H1 (cell line): ENCODE results near the gene DOCK3. TPM values are rescaled to one million over a fixed set of nuclear protein-coding genes. Genes with fewer than 3 reads are reported as not detected.

Experiments used
- HDAC2 ChIP-seq, 2 experiments: fragments of 300-600 bp in 1 of 2; sonication (generic) in 1 of 2; IDR thresholded peaks; 2 replicates each; pipeline ENCODE4 v1.6.1; 2011 to 2012; ENCODE audit warnings: low read depth in 2 of 2, low read length in 2 of 2, mild to moderate bottlenecking in 2 of 2, moderate library complexity in 2 of 2, borderline replicate concordance in 1 of 2, inconsistent platforms in 1 of 2
- KDM1A ChIP-seq: fragments of 200-600, 300-600 bp; sonication (generic); IDR thresholded peaks from 2 replicates; pipeline ENCODE4 v1.7.1; 2016; ENCODE audit warnings: mild to moderate bottlenecking, low read length, borderline replicate concordance
- SRF ChIP-seq: IDR thresholded peaks from 2 replicates; pipeline ENCODE4 v1.6.1; 2011; ENCODE audit warnings: mild to moderate bottlenecking, low read depth, low read length, moderate library complexity
- polyA plus RNA-seq, 7 experiments: library from polyadenylated mRNA; depleted of rRNA in 3 of 7; stranded (reverse) in 5 of 7; unstranded in 2 of 7; fragments of >200 nt in 5 of 7; fragments of 200-250 nt in 2 of 7; gene quantifications; 1 replicate in 5 of 7; 2 replicates in 1 of 7; 4 replicates in 1 of 7; pipeline versions ENCODE4 v1.2.1 to v1.2.3, GENCODE V29; 2011 to 2013; ENCODE audit warnings: missing spikeins in 2 of 7, mixed read lengths in 2 of 7
- total RNA-seq: library from RNA; stranded (reverse); fragmentation: NEBNext Ultra II Directional; extraction: Animal tissue kit (Norgen Biotek cat#: 25700); gene quantifications from 2 replicates; pipeline ENCODE4 v1.2.1, GENCODE V29; 2021
- TF ChIP-seq, protein P1 (sequence below): IDR thresholded peaks from 2 replicates; pipeline ENCODE4 v1.6.1; 2012; ENCODE audit warnings: low read length, inconsistent platforms

Gene DOCK3
- total and polyA plus RNA-seq, 2 of the 8 experiments (the other 6 are each of a cell fraction or from before 2014, with no cell fraction given) = 2.7 to 5.0 TPM

DNA sequence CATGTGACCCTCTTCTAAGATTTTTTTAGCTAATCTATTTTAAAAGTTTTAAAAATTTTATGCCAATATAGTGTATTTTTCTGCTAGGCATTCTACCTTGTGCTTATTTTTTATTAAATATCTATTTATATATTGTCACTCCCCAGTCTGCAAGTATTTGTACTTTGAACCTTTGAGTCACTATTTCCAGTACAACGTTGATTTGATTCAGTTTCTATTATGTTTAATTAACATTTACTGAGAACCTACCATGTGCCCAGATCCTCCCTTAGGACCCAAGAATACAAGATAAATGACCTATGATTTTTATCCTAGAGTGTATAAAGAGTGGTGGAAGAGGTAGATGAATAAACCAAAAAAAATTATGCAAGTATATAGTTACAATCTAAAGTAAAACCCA lies 311.2 kb downstream of the DOCK3 start (continued):
- no peak for TF ChIP-seq HDAC2 (IDR thresholded peaks at IDR 0.05; ENCODE audit: borderline replicate concordance in 1 of 2, low read depth in 2 of 2, low read length in 2 of 2)
- no peak for TF ChIP-seq KDM1A
- no peak for TF ChIP-seq SRF
- TF ChIP-seq, protein P1, sequence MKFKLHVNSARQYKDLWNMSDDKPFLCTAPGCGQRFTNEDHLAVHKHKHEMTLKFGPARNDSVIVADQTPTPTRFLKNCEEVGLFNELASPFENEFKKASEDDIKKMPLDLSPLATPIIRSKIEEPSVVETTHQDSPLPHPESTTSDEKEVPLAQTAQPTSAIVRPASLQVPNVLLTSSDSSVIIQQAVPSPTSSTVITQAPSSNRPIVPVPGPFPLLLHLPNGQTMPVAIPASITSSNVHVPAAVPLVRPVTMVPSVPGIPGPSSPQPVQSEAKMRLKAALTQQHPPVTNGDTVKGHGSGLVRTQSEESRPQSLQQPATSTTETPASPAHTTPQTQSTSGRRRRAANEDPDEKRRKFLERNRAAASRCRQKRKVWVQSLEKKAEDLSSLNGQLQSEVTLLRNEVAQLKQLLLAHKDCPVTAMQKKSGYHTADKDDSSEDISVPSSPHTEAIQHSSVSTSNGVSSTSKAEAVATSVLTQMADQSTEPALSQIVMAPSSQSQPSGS = no peak
